H1 (cell line): ENCODE data around the gene PRKAG1. TPM values are rescaled to one million over a fixed set of nuclear protein-coding genes. Genes with fewer than 3 reads are reported as not detected.

Source experiments
- CTCF ChIA-PET: fragments of 300-600 bp; sonication (Branson Sonifier 250); formaldehyde crosslinking; loops from one replicate; lab custom pipeline; 2021; ENCODE audit not compliant: partially characterized antibody; lab: Charles Lee
- POLR2A ChIA-PET: fragments of 300-600 bp; sonication (Branson Sonifier 250); formaldehyde crosslinking; loops from one replicate; lab custom pipeline; 2021; ENCODE audit warnings: inconsistent platforms; ENCODE audit not compliant: partially characterized antibody; lab: Charles Lee
- DNase-seq, 2 experiments: peaks; one replicate each; pipeline versions ENCODE4 v3.0.0 to v3.0.0-alpha.2; 2010 to 2022; ENCODE audit warnings: low spot score in 2 of 2, low read depth in 1 of 2, mixed read lengths in 1 of 2
- FAIRE-seq: peaks from 2 replicates; lab custom pipeline; 2011; peaks lifted over from hg19 to GRCh38; lab: Jason Lieb, UNC
- H2AFZ ChIP-seq: 2 replicates; pipeline ENCODE4 v1.8.1; 2012; ENCODE audit warnings: low read length, inconsistent platforms
- H2AK5ac ChIP-seq: 2 replicates; pipeline ENCODE4 v1.6.1; 2013; ENCODE audit warnings: low read depth, low read length
- H2BK120ac ChIP-seq: replicated peaks from 2 replicates; pipeline ENCODE3; 2013; ENCODE audit warnings: low read depth, low read length, inconsistent platforms
- H2BK12ac ChIP-seq: 2 replicates; pipeline ENCODE4 v1.6.1; 2013; ENCODE audit warnings: low read depth, low read length
- H2BK15ac ChIP-seq: 2 replicates; pipeline ENCODE4 v1.6.1; 2013; ENCODE audit warnings: low read length
- H2BK20ac ChIP-seq: 2 replicates; pipeline ENCODE4 v1.6.1; 2013; ENCODE audit warnings: low read length
- H2BK5ac ChIP-seq: 2 replicates; pipeline ENCODE4 v1.6.1; 2013; ENCODE audit warnings: low read depth, low read length
- H3K14ac ChIP-seq: 2 replicates; pipeline ENCODE4 v1.6.1; 2013; ENCODE audit warnings: inconsistent platforms; ENCODE audit not compliant: insufficient read length
- H3K18ac ChIP-seq: 2 replicates; pipeline ENCODE4 v1.6.1; 2013; ENCODE audit warnings: low read length; ENCODE audit errors: extremely low read depth
- H3K23ac ChIP-seq: 2 replicates; pipeline ENCODE4 v1.6.1; 2013; ENCODE audit warnings: inconsistent platforms; ENCODE audit not compliant: insufficient read length
- H3K23me2 ChIP-seq: 2 replicates; pipeline ENCODE4 v1.6.1; 2013; ENCODE audit warnings: low read depth, low read length
- H3K27ac ChIP-seq: 2 replicates; pipeline ENCODE4 v1.6.1; 2011; ENCODE audit warnings: low read depth, low read length, inconsistent platforms
- H3K27me3 ChIP-seq, 4 experiments: replicated peaks in 1 of 4; 1 replicate in 1 of 4; 2 replicates in 3 of 4; pipeline versions ENCODE4 v1.6.1 to v1.8.1; 2011 to 2013; ENCODE audit warnings: low read length in 3 of 4, mild to moderate bottlenecking in 3 of 4, inconsistent platforms in 2 of 4, mixed read lengths in 2 of 4, moderate library complexity in 1 of 4; ENCODE audit not compliant: control insufficient read depth in 3 of 4, insufficient read depth in 3 of 4; ENCODE audit errors: extremely low read depth in 1 of 4
- H3K36me3 ChIP-seq, 4 experiments: 2 replicates each; pipeline versions ENCODE4 v1.6.1 to v1.8.1; 2011 to 2013; ENCODE audit warnings: mild to moderate bottlenecking in 4 of 4, low read length in 3 of 4, moderate library complexity in 2 of 4, control low read depth in 1 of 4, inconsistent platforms in 1 of 4; ENCODE audit not compliant: insufficient read depth in 4 of 4, control insufficient read depth in 2 of 4
- H3K4ac ChIP-seq: replicated peaks from 2 replicates; pipeline ENCODE3; 2013; ENCODE audit warnings: low read length, low read depth, mixed read lengths, inconsistent platforms; ENCODE audit not compliant: insufficient read length
- H3K4me1 ChIP-seq, 4 experiments: replicated peaks in 1 of 4; 1 replicate in 1 of 4; 2 replicates in 3 of 4; pipeline versions ENCODE4 v1.6.1 to v1.8.1; 2011 to 2013; ENCODE audit warnings: low read length in 3 of 4, inconsistent platforms in 2 of 4, mixed read lengths in 1 of 4; ENCODE audit not compliant: insufficient read depth in 4 of 4, control insufficient read depth in 3 of 4
- H3K4me2 ChIP-seq, 2 experiments: 2 replicates each; pipeline versions ENCODE4 v1.6.1 to v1.8.1; 2011 to 2013; ENCODE audit warnings: low read depth in 2 of 2, low read length in 2 of 2, control low read depth in 1 of 2, inconsistent platforms in 1 of 2, mild to moderate bottlenecking in 1 of 2; ENCODE audit not compliant: insufficient read depth in 1 of 2
- H3K4me3 ChIP-seq, 4 experiments: fragments of 200-600, 300-600 bp in 1 of 4; sonication (generic), shearing (Covaris generic), sonication (Bioruptor Twin) in 1 of 4; 2 replicates each; pipeline versions ENCODE4 v1.5.1 to v1.8.1; 2011 to 2016; ENCODE audit warnings: low read length in 4 of 4, low read depth in 3 of 4, control low read depth in 2 of 4, inconsistent platforms in 2 of 4, mild to moderate bottlenecking in 2 of 4, mixed read lengths in 1 of 4, moderate library complexity in 1 of 4; ENCODE audit not compliant: insufficient read depth in 2 of 4; ENCODE audit errors: extremely low read depth in 1 of 4
- H3K56ac ChIP-seq: replicated peaks from 2 replicates; pipeline ENCODE3; 2013; ENCODE audit warnings: low read depth, mild to moderate bottlenecking, mixed read lengths, low read length, inconsistent platforms; ENCODE audit not compliant: insufficient read length
- H3K79me1 ChIP-seq: 2 replicates; pipeline ENCODE4 v1.6.1; 2013; ENCODE audit warnings: low read depth, low read length, control low read depth
- H3K79me2 ChIP-seq, 2 experiments: 2 replicates each; pipeline versions ENCODE4 v1.6.1 to v1.8.1; 2012 to 2013; ENCODE audit warnings: low read length in 2 of 2, mild to moderate bottlenecking in 2 of 2, inconsistent platforms in 1 of 2; ENCODE audit not compliant: insufficient read depth in 2 of 2, control insufficient read depth in 1 of 2
- H3K9ac ChIP-seq, 4 experiments: replicated peaks in 1 of 4; 1 replicate in 1 of 4; 2 replicates in 3 of 4; pipeline versions ENCODE4 v1.6.1 to v1.8.1; 2011 to 2013; ENCODE audit warnings: low read depth in 3 of 4, low read length in 3 of 4, control low read depth in 2 of 4, mild to moderate bottlenecking in 2 of 4, moderate library complexity in 2 of 4, inconsistent platforms in 1 of 4; ENCODE audit errors: extremely low read depth in 1 of 4
- H3K9me3 ChIP-seq, 2 experiments: 2 replicates each; pipeline versions ENCODE4 v1.6.1 to v1.8.1; 2012 to 2013; ENCODE audit warnings: mild to moderate bottlenecking in 2 of 2, moderate library complexity in 2 of 2, control low read depth in 1 of 2, inconsistent platforms in 1 of 2, low read depth in 1 of 2, low read length in 1 of 2, mixed read lengths in 1 of 2; ENCODE audit not compliant: insufficient read depth in 2 of 2
- H4K20me1 ChIP-seq, 2 experiments: replicated peaks in 1 of 2; 2 replicates each; pipeline versions ENCODE3 to v1.8.1; 2011 to 2013; ENCODE audit warnings: inconsistent platforms in 2 of 2, low read length in 2 of 2, mild to moderate bottlenecking in 1 of 2; ENCODE audit not compliant: insufficient read depth in 2 of 2, control insufficient read depth in 1 of 2
- H4K5ac ChIP-seq: 2 replicates; pipeline ENCODE4 v1.6.1; 2013; ENCODE audit warnings: low read length, low read depth, mixed read lengths, inconsistent platforms; ENCODE audit not compliant: insufficient read length
- H4K8ac ChIP-seq: 2 replicates; pipeline ENCODE4 v1.8.0; 2013; ENCODE audit warnings: mild to moderate bottlenecking, moderate library complexity, low read length, inconsistent platforms; ENCODE audit not compliant: insufficient read depth; ENCODE audit errors: extremely low read depth
- H4K91ac ChIP-seq: replicated peaks from 2 replicates; pipeline ENCODE3; 2013; ENCODE audit warnings: low read length, mixed read lengths, inconsistent platforms; ENCODE audit not compliant: insufficient read length
- CREB1 ChIP-seq: IDR thresholded peaks from 2 replicates; pipeline ENCODE4 v1.6.1; 2012; ENCODE audit warnings: inconsistent platforms
- CTBP2 ChIP-seq: IDR thresholded peaks from 2 replicates; pipeline ENCODE4 v1.7.0; 2011; ENCODE audit warnings: borderline replicate concordance, mild to moderate bottlenecking, moderate library complexity, mixed read lengths, low read length; ENCODE audit not compliant: insufficient read depth, insufficient read length
- EP300 ChIP-seq, 2 experiments: IDR thresholded peaks; 1 replicate in 1 of 2; 2 replicates in 1 of 2; pipeline ENCODE4 v1.6.1; 2011 to 2012; ENCODE audit warnings: low read depth in 2 of 2, low read length in 2 of 2, mild to moderate bottlenecking in 2 of 2, borderline replicate concordance in 1 of 2, inconsistent platforms in 1 of 2, moderate library complexity in 1 of 2
- GTF2F1 ChIP-seq: IDR thresholded peaks from 2 replicates; pipeline ENCODE4 v1.6.1; 2012; ENCODE audit warnings: low read depth, low read length, improper control_type of control experiment, borderline replicate concordance
- KDM1A ChIP-seq: fragments of 200-600, 300-600 bp; sonication (generic); IDR thresholded peaks from 2 replicates; pipeline ENCODE4 v1.7.1; 2016; ENCODE audit warnings: mild to moderate bottlenecking, low read length, borderline replicate concordance
- MAX ChIP-seq: IDR thresholded peaks from 2 replicates; pipeline ENCODE4 v1.6.1; 2012; ENCODE audit warnings: inconsistent platforms
- NRF1 ChIP-seq: IDR thresholded peaks from 2 replicates; pipeline ENCODE4 v1.6.1; 2011; ENCODE audit warnings: mild to moderate bottlenecking, low read depth, low read length, improper control_type of control experiment
- PHF8 ChIP-seq: fragments of 200-600 bp; sonication (generic); conservative IDR thresholded peaks from 2 replicates; pipeline ENCODE4 v1.7.1; 2012; ENCODE audit warnings: low read depth, mild to moderate bottlenecking, inconsistent platforms, low read length, moderate library complexity
- POU5F1 ChIP-seq: IDR thresholded peaks from 2 replicates; pipeline ENCODE4 v1.6.1; 2011; ENCODE audit warnings: low read depth, mild to moderate bottlenecking, low read length, moderate library complexity
- SRF ChIP-seq: IDR thresholded peaks from 2 replicates; pipeline ENCODE4 v1.6.1; 2011; ENCODE audit warnings: mild to moderate bottlenecking, low read depth, low read length, moderate library complexity
- SUZ12 ChIP-seq: fragments of 200-600 bp; sonication (generic); IDR thresholded peaks from 2 replicates; pipeline ENCODE4 v1.6.1; 2012; ENCODE audit warnings: mild to moderate bottlenecking, inconsistent platforms, low read length, moderate library complexity, mixed read lengths
- TAF7 ChIP-seq: optimal IDR thresholded peaks from 2 replicates; pipeline ENCODE3; 2011; ENCODE audit warnings: low read depth, mild to moderate bottlenecking, inconsistent platforms, low read length, moderate library complexity, borderline replicate concordance
- WGBS, 2 experiments: shearing (Covaris generic) in 1 of 2; methylation state at CpG; one replicate each; pipeline versions ENCODE4 v1.1.6 to v1.1.7; 2013 to 2015; ENCODE audit warnings: low lambda C conversion rate in 2 of 2, mixed read lengths in 2 of 2, inconsistent platforms in 1 of 2, low coverage in 1 of 2, missing lambda C conversion rate in 1 of 2; ENCODE audit not compliant: insufficient replicate concordance in 2 of 2, insufficient coverage in 1 of 2, insufficient read length in 1 of 2; ENCODE audit errors: extremely low coverage in 1 of 2, missing lambda C conversion rate in 1 of 2; 5-methylcytosine and 5-hydroxymethylcytosine counted together
- polyA plus RNA-seq, 7 experiments: library from polyadenylated mRNA; depleted of rRNA in 3 of 7; stranded (reverse) in 5 of 7; unstranded in 2 of 7; fragments of >200 nt in 5 of 7; fragments of 200-250 nt in 2 of 7; gene quantifications; 1 replicate in 5 of 7; 2 replicates in 1 of 7; 4 replicates in 1 of 7; pipeline versions ENCODE4 v1.2.1 to v1.2.3, GENCODE V29; 2011 to 2013; ENCODE audit warnings: missing spikeins in 2 of 7, mixed read lengths in 2 of 7
- total RNA-seq: library from RNA; stranded (reverse); fragmentation: NEBNext Ultra II Directional; extraction: Animal tissue kit (Norgen Biotek cat#: 25700); gene quantifications from 2 replicates; pipeline ENCODE4 v1.2.1, GENCODE V29; 2021

The PRKAG1 gene
- total and polyA plus RNA-seq, 2 of the 8 experiments (the other 6 are each of a cell fraction or from before 2014, with no cell fraction given) = 38.6 to 57.5 TPM

- TF ChIP-seq CREB1 (no peak), KDM1A (no peak), SRF (no peak), MAX (no peak), NRF1 (no peak), GTF2F1 (no peak), PHF8 (no peak), EP300 (IDR thresholded peaks at IDR 0.05; ENCODE audit: borderline replicate concordance in 1 of 2, low read depth in 2 of 2, low read length in 2 of 2) (no peak), CTBP2 (no peak), POU5F1 (no peak), TAF7 (no peak), SUZ12 (no peak)
- WGBS, 2 experiments = 94% methylated on average over 3 of the region's 3 CpGs; no CpG with 5 or more reads in 1 of the 2 experiments
- no peak for DNase-seq
- H4K5ac ChIP-seq = no peak overlapping the region
- no peaks in the 10 kb centered on the region for H3K79me2 ChIP-seq
- no peak overlapping the region for H2BK120ac ChIP-seq
- no peak overlapping the region for H3K9ac ChIP-seq
- no peak overlapping the region for H2BK15ac ChIP-seq
- H4K8ac ChIP-seq = no peak overlapping the region
- no peak overlapping the region for H3K18ac ChIP-seq
- H2AK5ac ChIP-seq = no peak overlapping the region
- H3K79me1 ChIP-seq = no peaks in the 10 kb centered on the region; the same call in none of the 2 replicates
- H3K9me3 ChIP-seq = no peaks in the 10 kb centered on the region
- H3K23me2 ChIP-seq = no peaks in the 10 kb centered on the region
- no peak overlapping the region for H3K56ac ChIP-seq
- ChIA-PET POLR2A (interaction anchor here (0.7 to 22.2 kb wide), 8 partner anchors 3 to 99 kb away, joined by 3 to 339 read pairs (median 4); partner anchors contain the start of genes KMT2D and TUBA1B), CTCF (interaction anchor here (0.8 to 12.2 kb wide), 4 partner anchors 11 to 92 kb away, joined by 3 to 126 read pairs (median 19); no protein-coding TSS in a partner anchor)
- H3K4me2 ChIP-seq = no peak overlapping the region
- H2AFZ ChIP-seq = no peak overlapping the region
- no peak overlapping the region for H3K4ac ChIP-seq
- no peaks in the 10 kb centered on the region for H3K4me1 ChIP-seq
- no peak overlapping the region for H3K23ac ChIP-seq
- no peak overlapping the region for H3K27ac ChIP-seq
- no peak overlapping the region for H3K14ac ChIP-seq
- H3K36me3 ChIP-seq = peaks cover 41 to 74% (median 70%) of the 10 kb centered on the region in 4 experiments
- no peak overlapping the region for H2BK12ac ChIP-seq
- H2BK20ac ChIP-seq = no peak overlapping the region
- H3K27me3 ChIP-seq = no peaks in the 10 kb centered on the region
- no peak overlapping the region for H4K91ac ChIP-seq
- FAIRE-seq = no peak
- no peak overlapping the region for H2BK5ac ChIP-seq
- peaks cover 4 to 15% of the 10 kb centered on the region in 2 experiments for H4K20me1 ChIP-seq
- no peak overlapping the region for H3K4me3 ChIP-seq
These were observed 14.3 kb upstream of the PRKAG1 start for GRCh38 chr12:49032679-49033447.
